NCI-H446 (cell line): ENCODE results near the gene PCF11.
"Not testable (repeated sequence)": the region's sequence is repeated elsewhere in the genome, so short reads cannot be mapped to it uniquely, and the experiment has no call there.

Source experiments
- DNase-seq, 2 experiments: peaks; one replicate each; lab custom pipeline; 2025; lab: John Stamatoyannopoulos, UW

Gene PCF11

GRCh38 chr11:83156996-83157593 is at the start of gene PCF11:
PCF11 (plus strand) TSS chr11:83157131; CDS start chr11:83157440, 309 bp downstream.
- no peak for DNase-seq

- no peak for DNase-seq
Measured at GRCh38 chr11:83112886-83113285, 44.0 kb upstream of the PCF11 start.

- no peak for DNase-seq
Measured at GRCh38 chr11:83115026-83115425, 41.9 kb upstream of the PCF11 start.

GRCh38 chr11:83115551-83115950 is 41.4 kb upstream of the PCF11 start:
- DNase-seq: no peak

GRCh38 chr11:83116015-83116641 is 40.8 kb upstream of the PCF11 start:
- DNase-seq: no peak

GRCh38 chr11:83118814-83119213 is 38.1 kb upstream of the PCF11 start:
- no peak for DNase-seq

- DNase-seq: no peak
Measured at GRCh38 chr11:83119216-83119615, 37.7 kb upstream of the PCF11 start.

GRCh38 chr11:83120327-83120726 is 36.6 kb upstream of the PCF11 start:
- no peak for DNase-seq

- no peak for DNase-seq
Measured at GRCh38 chr11:83122050-83122449, 34.9 kb upstream of the PCF11 start.

- no peak for DNase-seq
Measured at GRCh38 chr11:83122766-83123165, 34.2 kb upstream of the PCF11 start.

GRCh38 chr11:83124636-83125424 is 32.1 kb upstream of the PCF11 start:
- DNase-seq: no peak

GRCh38 chr11:83125577-83125976 is 31.4 kb upstream of the PCF11 start:
- no peak for DNase-seq

- no peak for DNase-seq
Measured at GRCh38 chr11:83127310-83127637, 29.7 kb upstream of the PCF11 start.

GRCh38 chr11:83132191-83132590 is 24.7 kb upstream of the PCF11 start:
- no peak for DNase-seq

GRCh38 chr11:83133266-83133665 is 23.7 kb upstream of the PCF11 start:
- DNase-seq: not testable (repeated sequence)

- no peak for DNase-seq
Measured at GRCh38 chr11:83139310-83139709, 17.6 kb upstream of the PCF11 start.

- no peak for DNase-seq
Measured at GRCh38 chr11:83140691-83141455, 16.1 kb upstream of the PCF11 start.

GRCh38 chr11:83147895-83148294 is 9.0 kb upstream of the PCF11 start:
- DNase-seq: peak in 1 of 2 experiments; percentile 16

GRCh38 chr11:83150450-83150849 is 6.5 kb upstream of the PCF11 start:
- DNase-seq: no peak

- no peak for DNase-seq
Measured at GRCh38 chr11:83151274-83151977, 5.5 kb upstream of the PCF11 start.

- DNase-seq: no peak
Measured at GRCh38 chr11:83152264-83152663, 4.7 kb upstream of the PCF11 start.

GRCh38 chr11:83153764-83154163 is 3.2 kb upstream of the PCF11 start:
- no peak for DNase-seq
